K562 (cell line): ENCODE data around the gene ZFAND6. TPM values are rescaled to one million over a fixed set of nuclear protein-coding genes. Genes with fewer than 3 reads are reported as not detected.

Experiments
- ATAC-seq: fragments of 200-7000 bp; cut with Tn5 transposase; 3 replicates; pipeline ENCODE4 v1.9.1; 2020; ENCODE audit warnings: moderate library complexity
- BruUV-seq: library from RNA; stranded (reverse); fragments of 400-500 nt; replicated peaks from 2 replicates; lab custom pipeline; 2021; lab: Mats Ljungman, UMichigan
- CTCF ChIA-PET: fragments of 300-600 bp; formaldehyde crosslinking; extraction: SDS; loops from one replicate; lab custom pipeline; 2021; ENCODE audit warnings: low intra/inter-chr PET ratio; lab: Yijun Ruan, JAX
- POLR2A ChIA-PET: fragments of 300-600, 350-650 bp; sonication (Branson Sonifier 250); formaldehyde crosslinking; extraction: SDS; loops from one replicate; lab custom pipeline; 2021; ENCODE audit warnings: antibody characterized with exemption, inconsistent platforms; lab: Yijun Ruan, JAX
- DNase-seq, 4 experiments: peaks; one replicate each; pipeline versions ENCODE4 v3.0.0 to v3.0.0-alpha.2; 2011 to 2018; ENCODE audit warnings: low spot score in 3 of 4, mixed read lengths in 3 of 4; ENCODE audit errors: extremely low read depth in 1 of 4
- FAIRE-seq: peaks from 2 replicates; lab custom pipeline; 2011; peaks lifted over from hg19 to GRCh38; lab: Jason Lieb, UNC
- H2AFZ ChIP-seq: 2 replicates; pipeline ENCODE4 v1.6.0; 2011; ENCODE audit warnings: low read depth, low read length, control low read depth, inconsistent platforms
- H3K27ac ChIP-seq: fragments of 200-600 bp; 3 replicates; pipeline ENCODE4 v1.8.0; 2011; ENCODE audit warnings: low read depth, mild to moderate bottlenecking, control low read depth, inconsistent platforms, low read length, moderate library complexity, mixed read lengths; ENCODE audit errors: extremely low read depth
- H3K27me3 ChIP-seq, 2 experiments: fragments of 300-600 bp in 1 of 2; 2 replicates in 1 of 2; 3 replicates in 1 of 2; pipeline versions ENCODE4 v1.6.0 to v1.8.0; 2011; ENCODE audit warnings: inconsistent platforms in 2 of 2, low read length in 2 of 2, mild to moderate bottlenecking in 1 of 2, mixed read lengths in 1 of 2, moderate library complexity in 1 of 2; ENCODE audit not compliant: control insufficient read depth in 2 of 2, insufficient read depth in 2 of 2
- H3K36me3 ChIP-seq: fragments of 300-600 bp; 3 replicates; pipeline ENCODE4 v1.8.0; 2011; ENCODE audit warnings: mild to moderate bottlenecking, low read length, inconsistent platforms; ENCODE audit not compliant: control insufficient read depth, insufficient read depth
- H3K4me1 ChIP-seq, 2 experiments: fragments of 200-600 bp in 1 of 2; replicated peaks in 1 of 2; 2 replicates in 1 of 2; 3 replicates in 1 of 2; pipeline versions ENCODE4 v1.5.1 to v1.8.0; 2011; ENCODE audit warnings: inconsistent platforms in 2 of 2, low read length in 2 of 2, mild to moderate bottlenecking in 1 of 2, mixed read lengths in 1 of 2, moderate library complexity in 1 of 2; ENCODE audit not compliant: control insufficient read depth in 2 of 2, insufficient read depth in 2 of 2
- H3K4me2 ChIP-seq: 2 replicates; pipeline ENCODE4 v1.6.1; 2011; ENCODE audit warnings: low read length, control low read depth, inconsistent platforms, mixed read lengths; ENCODE audit not compliant: insufficient read depth
- H3K4me3 ChIP-seq: fragments of 200-600 bp; sonication (generic), shearing (Covaris generic); 2 replicates; pipeline ENCODE4 v1.5.1; 2016; ENCODE audit warnings: control low read depth, inconsistent platforms
- H3K79me2 ChIP-seq: fragments of 200-600 bp; 3 replicates; pipeline ENCODE4 v1.8.0; 2011; ENCODE audit warnings: low read length, inconsistent platforms; ENCODE audit not compliant: control insufficient read depth, insufficient read depth
- H3K9ac ChIP-seq, 2 experiments: 2 replicates each; pipeline versions ENCODE4 v1.6.0 to v1.6.1; 2011; ENCODE audit warnings: low read depth in 2 of 2, low read length in 2 of 2, control low read depth in 1 of 2, inconsistent platforms in 1 of 2, mild to moderate bottlenecking in 1 of 2, mixed read lengths in 1 of 2; ENCODE audit not compliant: insufficient read depth in 1 of 2
- H3K9me1 ChIP-seq: one replicate; pipeline ENCODE4 v1.6.0; 2011; ENCODE audit warnings: inconsistent platforms, mild to moderate bottlenecking, low read length, moderate library complexity; ENCODE audit not compliant: control insufficient read depth, insufficient read depth
- H3K9me3 ChIP-seq: replicated peaks from 2 replicates; pipeline ENCODE4 v1.5.1; 2011; ENCODE audit warnings: low read depth, low read length, inconsistent platforms; ENCODE audit not compliant: control insufficient read depth, insufficient read depth
- H4K20me1 ChIP-seq: replicated peaks from 2 replicates; pipeline ENCODE4 v1.6.1; 2011; ENCODE audit warnings: low read length, inconsistent platforms, mixed read lengths; ENCODE audit not compliant: control insufficient read depth, insufficient read depth
- CHCHD3 ChIP-seq: fragments of 250-450 bp; sonication (Bioruptor Pico); IDR thresholded peaks from 2 replicates; pipeline ENCODE4 v2.1.2; 2022; ENCODE audit warnings: mild to moderate bottlenecking
- DDX20 ChIP-seq: fragments of 450-650 bp; IDR thresholded peaks from 2 replicates; pipeline ENCODE4 v1.6.1; 2016; ENCODE audit warnings: missing genetic modification characterization, low read depth, mild to moderate bottlenecking, missing compliant biosample characterization, moderate library complexity
- NFIX ChIP-seq: fragments of 250-450 bp; sonication (Bioruptor Pico); IDR thresholded peaks from 2 replicates; pipeline ENCODE4 v1.4.0; 2020; ENCODE audit warnings: low read depth, mild to moderate bottlenecking, moderate library complexity
- SAFB ChIP-seq: fragments of 200-400 bp; formaldehyde crosslinking; IDR thresholded peaks from 2 replicates; pipeline ENCODE4 v1.6.1; 2017; ENCODE audit warnings: low read depth, low read length, borderline replicate concordance
- TAL1 ChIP-seq: fragments of 450-650 bp; IDR thresholded peaks from 2 replicates; pipeline ENCODE4 v1.6.1; 2016; ENCODE audit warnings: mild to moderate bottlenecking
- XRCC5 ChIP-seq: fragments of 200-400 bp; formaldehyde crosslinking; IDR thresholded peaks from 2 replicates; pipeline ENCODE4 v1.6.1; 2017; ENCODE audit warnings: low read depth, mild to moderate bottlenecking, low read length
- ZFP1 ChIP-seq: fragments of 450-650 bp; formaldehyde crosslinking; IDR thresholded peaks from 2 replicates; pipeline ENCODE4 v1.4.0; 2020; ENCODE audit warnings: mild to moderate bottlenecking, mixed read lengths
- ZNF146 ChIP-seq: IDR thresholded peaks from one replicate; pipeline ENCODE4 v1.6.1; 2018; ENCODE audit warnings: missing compliant biosample characterization; ENCODE audit not compliant: unreplicated experiment
- ZNF3 ChIP-seq: fragments of 250-450 bp; sonication (Bioruptor Pico); IDR thresholded peaks from 2 replicates; pipeline ENCODE4 v1.5.0; 2021; ENCODE audit warnings: mild to moderate bottlenecking, moderate library complexity
- ZNF695 ChIP-seq: fragments of 450-650 bp; formaldehyde crosslinking; IDR thresholded peaks from 2 replicates; pipeline ENCODE4 v1.4.0; 2020; ENCODE audit warnings: mild to moderate bottlenecking, moderate library complexity
- ZNF766 ChIP-seq: fragments of 200-800 bp; sonication (Bioruptor generic); conservative IDR thresholded peaks from 2 replicates; pipeline ENCODE4 v1.6.1; 2016; ENCODE audit warnings: missing genetic modification characterization, missing compliant biosample characterization
- WGBS: fragments of 100-300 bp; shearing (Covaris generic); methylation state at CpG from one replicate; pipeline ENCODE4 v1.1.6; 2016; ENCODE audit warnings: low coverage, mixed read lengths; ENCODE audit not compliant: insufficient coverage; ENCODE audit errors: missing lambda C conversion rate; 5-methylcytosine and 5-hydroxymethylcytosine counted together
- in situ Hi-C: fragments of 300-500 bp; cut with MboI; formaldehyde crosslinking; loops from 4 replicates; pipeline ENCODE4 v1.15.0; 2018; ENCODE audit warnings: inconsistent platforms, mixed read lengths
- intact Hi-C: fragments of 100-400 bp; cut with micrococcal nuclease; formaldehyde crosslinking; loops from 2 replicates; pipeline ENCODE4 v1.14.2; 2022
- polyA plus RNA-seq, 8 experiments: library from polyadenylated mRNA; depleted of rRNA in 4 of 8; stranded (reverse) in 5 of 8; unstranded in 3 of 8; fragments of >200 nt; fragmentation: Nextera tagmentation in 2 of 8; fragmentation: Illumina TruSeq in 1 of 8; extraction: Ambion mirVana in 2 of 8; extraction: Trizol in 1 of 8; gene quantifications; 2 replicates each; pipeline versions ENCODE4 v1.2.1 to v1.2.3, GENCODE V29; 2011 to 2014; ENCODE audit warnings: inconsistent platforms in 1 of 8, missing spikeins in 1 of 8
- total RNA-seq, 7 experiments: library from RNA; depleted of rRNA in 6 of 7; stranded (reverse); fragments of >200 nt in 6 of 7; fragmentation: Illumina TruSeq in 2 of 7; extraction: Trizol in 2 of 7; gene quantifications; 2 replicates each; pipeline versions ENCODE4 v1.2.1 to v1.2.3, GENCODE V29; 2011 to 2021; ENCODE audit warnings: low replicate concordance in 1 of 7
- TF ChIP-seq, protein P1 (sequence below): fragments of 250-450 bp; sonication (Bioruptor Pico); IDR thresholded peaks from 2 replicates; pipeline ENCODE4 v1.5.0; 2022; ENCODE audit warnings: mild to moderate bottlenecking
- TF ChIP-seq, protein P2 (sequence below): fragments of 250-450 bp; sonication (Bioruptor Pico); IDR thresholded peaks from 2 replicates; pipeline ENCODE4 v1.8.0; 2021; ENCODE audit warnings: moderate library complexity, mild to moderate bottlenecking, inconsistent platforms
- TF ChIP-seq, protein P3 (sequence below): fragments of 250-450 bp; sonication (Bioruptor Pico); IDR thresholded peaks from 2 replicates; pipeline ENCODE4 v1.8.0; 2022; ENCODE audit warnings: moderate library complexity, mild to moderate bottlenecking, inconsistent platforms
- TF ChIP-seq, protein P4 (sequence below): conservative IDR thresholded peaks from 2 replicates; pipeline ENCODE4 v1.6.1; 2011; ENCODE audit warnings: low read depth, mild to moderate bottlenecking, low read length; ENCODE audit not compliant: control insufficient read depth
- TF ChIP-seq, protein P5 (sequence below): fragments of 450-650 bp; formaldehyde crosslinking; IDR thresholded peaks from 2 replicates; pipeline ENCODE4 v1.4.0; 2020; ENCODE audit warnings: mild to moderate bottlenecking, mixed read lengths

Gene ZFAND6
- total and polyA plus RNA-seq, 9 of the 15 experiments (the other 6 are each of a cell fraction or from before 2014, with no cell fraction given), result 53.9 to 206 (median 88.9) TPM

DNA sequence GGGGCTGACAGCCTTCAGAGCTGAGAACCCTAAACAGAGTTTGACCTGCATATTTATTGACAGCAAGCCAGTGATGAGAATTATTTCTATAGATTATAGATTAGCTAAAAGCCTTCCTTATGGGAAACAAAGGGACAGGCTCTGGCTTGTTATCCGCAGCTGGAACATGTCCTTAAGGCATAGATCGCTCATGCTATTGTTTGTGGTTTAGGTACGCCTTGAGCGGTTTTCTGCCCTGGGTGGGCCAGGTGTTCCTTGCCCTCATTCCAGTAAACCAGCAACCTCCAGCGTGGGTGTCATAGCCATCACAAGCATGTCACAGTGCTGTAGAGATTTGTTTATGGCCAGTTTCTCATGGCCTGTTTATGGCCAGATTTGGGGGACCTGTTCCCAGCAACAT lies 83.2 kb downstream of the ZFAND6 start:
- Histone ChIP-seq H3K9me3 (no peaks in the 10 kb centered on the region), H3K4me2 (no peak overlapping the region), H2AFZ (no peak overlapping the region), H3K27ac (no peak overlapping the region), H3K9me1 (no peaks in the 10 kb centered on the region), H3K4me3 (no peak overlapping the region), H3K9ac (no peak overlapping the region), H3K79me2 (no peaks in the 10 kb centered on the region), H3K4me1 (peaks cover 2 to 8% of the 10 kb centered on the region in 2 experiments; a peak in 2 of 5 replicates), H4K20me1 (no peaks in the 10 kb centered on the region), H3K36me3 (peaks cover 4% of the 10 kb centered on the region; the same call in 1 of the 3 replicates), H3K27me3 (no peaks in the 10 kb centered on the region)
- intact Hi-C loops, result no loop called here
- ChIA-PET POLR2A (interaction anchor here (1.2 kb wide), 1 partner anchor 12 kb away, joined by 3 read pairs; no protein-coding TSS in a partner anchor), CTCF (no interaction called here)
- no peak for FAIRE-seq
- BruUV-seq, result no TSS peak
- no peak for DNase-seq
- in situ Hi-C loops, result no loop called here
- ATAC-seq, result no peak
- 61% methylated on average over 5 of the region's 5 CpGs for WGBS
- TF ChIP-seq TAL1 (no peak), XRCC5 (no peak), ZNF766 (CRISPR knock-in tag) (no peak), ZNF146 (no peak), SAFB (no peak), ZNF3 (CRISPR knock-in tag) (no peak), DDX20 (tag) (no peak), ZNF695 (CRISPR knock-in tag) (no peak), CHCHD3 (CRISPR knock-in tag) (no peak), ZFP1 (CRISPR knock-in tag) (no peak), NFIX (CRISPR knock-in tag) (no peak)
- TF ChIP-seq, protein P1, sequence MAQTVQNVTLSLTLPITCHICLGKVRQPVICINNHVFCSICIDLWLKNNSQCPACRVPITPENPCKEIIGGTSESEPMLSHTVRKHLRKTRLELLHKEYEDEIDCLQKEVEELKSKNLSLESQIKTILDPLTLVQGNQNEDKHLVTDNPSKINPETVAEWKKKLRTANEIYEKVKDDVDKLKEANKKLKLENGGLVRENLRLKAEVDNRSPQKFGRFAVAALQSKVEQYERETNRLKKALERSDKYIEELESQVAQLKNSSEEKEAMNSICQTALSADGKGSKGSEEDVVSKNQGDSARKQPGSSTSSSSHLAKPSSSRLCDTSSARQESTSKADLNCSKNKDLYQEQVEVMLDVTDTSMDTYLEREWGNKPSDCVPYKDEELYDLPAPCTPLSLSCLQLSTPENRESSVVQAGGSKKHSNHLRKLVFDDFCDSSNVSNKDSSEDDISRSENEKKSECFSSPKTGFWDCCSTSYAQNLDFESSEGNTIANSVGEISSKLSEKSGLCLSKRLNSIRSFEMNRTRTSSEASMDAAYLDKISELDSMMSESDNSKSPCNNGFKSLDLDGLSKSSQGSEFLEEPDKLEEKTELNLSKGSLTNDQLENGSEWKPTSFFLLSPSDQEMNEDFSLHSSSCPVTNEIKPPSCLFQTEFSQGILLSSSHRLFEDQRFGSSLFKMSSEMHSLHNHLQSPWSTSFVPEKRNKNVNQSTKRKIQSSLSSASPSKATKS, result no peak
- TF ChIP-seq, protein P2, sequence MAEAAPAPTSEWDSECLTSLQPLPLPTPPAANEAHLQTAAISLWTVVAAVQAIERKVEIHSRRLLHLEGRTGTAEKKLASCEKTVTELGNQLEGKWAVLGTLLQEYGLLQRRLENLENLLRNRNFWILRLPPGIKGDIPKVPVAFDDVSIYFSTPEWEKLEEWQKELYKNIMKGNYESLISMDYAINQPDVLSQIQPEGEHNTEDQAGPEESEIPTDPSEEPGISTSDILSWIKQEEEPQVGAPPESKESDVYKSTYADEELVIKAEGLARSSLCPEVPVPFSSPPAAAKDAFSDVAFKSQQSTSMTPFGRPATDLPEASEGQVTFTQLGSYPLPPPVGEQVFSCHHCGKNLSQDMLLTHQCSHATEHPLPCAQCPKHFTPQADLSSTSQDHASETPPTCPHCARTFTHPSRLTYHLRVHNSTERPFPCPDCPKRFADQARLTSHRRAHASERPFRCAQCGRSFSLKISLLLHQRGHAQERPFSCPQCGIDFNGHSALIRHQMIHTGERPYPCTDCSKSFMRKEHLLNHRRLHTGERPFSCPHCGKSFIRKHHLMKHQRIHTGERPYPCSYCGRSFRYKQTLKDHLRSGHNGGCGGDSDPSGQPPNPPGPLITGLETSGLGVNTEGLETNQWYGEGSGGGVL (CRISPR knock-in tag), result no peak
- TF ChIP-seq, protein P3, sequence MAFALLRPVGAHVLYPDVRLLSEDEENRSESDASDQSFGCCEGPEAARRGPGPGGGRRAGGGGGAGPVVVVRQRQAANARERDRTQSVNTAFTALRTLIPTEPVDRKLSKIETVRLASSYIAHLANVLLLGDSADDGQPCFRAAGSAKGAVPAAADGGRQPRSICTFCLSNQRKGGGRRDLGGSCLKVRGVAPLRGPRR, result no peak
- TF ChIP-seq, protein P4, sequence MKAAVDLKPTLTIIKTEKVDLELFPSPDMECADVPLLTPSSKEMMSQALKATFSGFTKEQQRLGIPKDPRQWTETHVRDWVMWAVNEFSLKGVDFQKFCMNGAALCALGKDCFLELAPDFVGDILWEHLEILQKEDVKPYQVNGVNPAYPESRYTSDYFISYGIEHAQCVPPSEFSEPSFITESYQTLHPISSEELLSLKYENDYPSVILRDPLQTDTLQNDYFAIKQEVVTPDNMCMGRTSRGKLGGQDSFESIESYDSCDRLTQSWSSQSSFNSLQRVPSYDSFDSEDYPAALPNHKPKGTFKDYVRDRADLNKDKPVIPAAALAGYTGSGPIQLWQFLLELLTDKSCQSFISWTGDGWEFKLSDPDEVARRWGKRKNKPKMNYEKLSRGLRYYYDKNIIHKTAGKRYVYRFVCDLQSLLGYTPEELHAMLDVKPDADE, result no peak
- TF ChIP-seq, protein P5, sequence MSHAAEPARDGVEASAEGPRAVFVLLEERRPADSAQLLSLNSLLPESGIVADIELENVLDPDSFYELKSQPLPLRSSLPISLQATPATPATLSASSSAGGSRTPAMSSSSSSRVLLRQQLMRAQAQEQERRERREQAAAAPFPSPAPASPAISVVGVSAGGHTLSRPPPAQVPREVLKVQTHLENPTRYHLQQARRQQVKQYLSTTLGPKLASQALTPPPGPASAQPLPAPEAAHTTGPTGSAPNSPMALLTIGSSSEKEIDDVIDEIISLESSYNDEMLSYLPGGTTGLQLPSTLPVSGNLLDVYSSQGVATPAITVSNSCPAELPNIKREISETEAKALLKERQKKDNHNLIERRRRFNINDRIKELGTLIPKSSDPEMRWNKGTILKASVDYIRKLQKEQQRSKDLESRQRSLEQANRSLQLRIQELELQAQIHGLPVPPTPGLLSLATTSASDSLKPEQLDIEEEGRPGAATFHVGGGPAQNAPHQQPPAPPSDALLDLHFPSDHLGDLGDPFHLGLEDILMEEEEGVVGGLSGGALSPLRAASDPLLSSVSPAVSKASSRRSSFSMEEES, result no peak
